Vagina (tissue), 2 donors: ENCODE results near the gene JMJD4. TPM values are rescaled to one million over a fixed set of nuclear protein-coding genes. Genes with fewer than 3 reads are reported as not detected.

ENCODE experiments used
- DNase-seq, 2 donors: peaks; one replicate each; pipeline ENCODE4 v3.0.0-alpha.2; 2017; ENCODE audit errors: extremely low spot score in 2 of 2
- H3K27ac ChIP-seq: fragments of 200-600 bp; sonication (generic); one replicate; pipeline ENCODE4 v1.5.1; 2019
- H3K27me3 ChIP-seq: fragments of 200-600 bp; sonication (generic); one replicate; pipeline ENCODE4 v1.5.1; 2019
- H3K36me3 ChIP-seq, 2 donors: fragments of 200-600 bp; sonication (generic); one replicate each; pipeline ENCODE4 v1.5.1; 2017 to 2019
- H3K4me1 ChIP-seq: fragments of 200-600 bp; sonication (generic); one replicate; pipeline ENCODE4 v1.5.1; 2019
- H3K4me3 ChIP-seq, 2 donors: fragments of 200-600 bp; sonication (generic); 1 replicate in 1 of 2; 2 replicates in 1 of 2; pipeline ENCODE4 v1.5.1; 2016 to 2019
- H3K9me3 ChIP-seq: fragments of 200-600 bp; sonication (generic); one replicate; pipeline ENCODE4 v1.5.1; 2019
- CTCF ChIP-seq, 3 experiments: fragments of 450-650 bp in 2 of 3; fragments of 200-600 bp in 1 of 3; sonication (generic) in 1 of 3; IDR thresholded peaks; one replicate each; pipeline ENCODE4 v1.5.1; 2017 to 2019; ENCODE audit warnings: antibody characterized with exemption in 3 of 3, mild to moderate bottlenecking in 2 of 3, moderate library complexity in 2 of 3
- POLR2A ChIP-seq, 2 donors: fragments of 450-650 bp; IDR thresholded peaks; one replicate each; pipeline ENCODE4 v1.6.1; 2017; ENCODE audit warnings: antibody characterized with exemption in 2 of 2, mild to moderate bottlenecking in 2 of 2, moderate library complexity in 2 of 2
- POLR2AphosphoS5 ChIP-seq, 2 donors: sonication (generic); formaldehyde crosslinking; IDR thresholded peaks; one replicate each; pipeline ENCODE4 v1.9.0; 2017; ENCODE audit warnings: antibody characterized with exemption in 2 of 2, mild to moderate bottlenecking in 2 of 2, low read depth in 1 of 2; ENCODE audit not compliant: insufficient read depth in 1 of 2
- intact Hi-C: fragments of 100-400 bp; cut with DNase I; formaldehyde crosslinking; loops from one replicate; pipeline ENCODE4 v1.15.1; 2023
- total RNA-seq: library from RNA; depleted of rRNA; stranded (reverse); fragments of >200 nt; gene quantifications from one replicate; pipeline ENCODE4 v1.2.3, GENCODE V29; 2016

The JMJD4 gene
- total RNA-seq, 1 donor from 2014 or later, result 18.2 TPM

GRCh38 chr1:227731696-227732585 lies 3.2 kb downstream of the JMJD4 start:
- DNase-seq, result no peak
- H3K4me1 ChIP-seq, result peaks cover 61% of the 10 kb centered on the region
- no peaks in the 10 kb centered on the region for H3K27me3 ChIP-seq
- H3K9me3 ChIP-seq, result no peaks in the 10 kb centered on the region
- H3K27ac ChIP-seq, result no peak overlapping the region
- peaks cover 0 to 7% of the 10 kb centered on the region in 2 donors for H3K36me3 ChIP-seq
- intact Hi-C loops, result loop anchor here (10.0 kb wide), 1 partner anchor 353 kb away; the partner anchor contains the start of gene ARF1
- H3K4me3 ChIP-seq, result no peak overlapping the region
- TF ChIP-seq POLR2AphosphoS5 (IDR thresholded peaks at IDR 0.05; ENCODE audit: insufficient read depth in 1 of 2, low read depth in 1 of 2), result no peak
- TF ChIP-seq CTCF (IDR thresholded peaks at IDR 0.05), result no peak
- TF ChIP-seq POLR2A (IDR thresholded peaks at IDR 0.05), result no peak

GRCh38 chr1:227731241-227731677 lies 3.8 kb downstream of the JMJD4 start:
- peaks cover 57% of the 10 kb centered on the region for H3K4me1 ChIP-seq
- no peak overlapping the region for H3K27ac ChIP-seq
- DNase-seq, result no peak
- H3K4me3 ChIP-seq, result no peak overlapping the region
- H3K36me3 ChIP-seq, result peaks cover 0 to 7% of the 10 kb centered on the region in 2 donors
- no peaks in the 10 kb centered on the region for H3K9me3 ChIP-seq
- intact Hi-C loops, result loop anchor here (10.0 kb wide), 1 partner anchor 354 kb away; the partner anchor contains the start of gene ARF1
- H3K27me3 ChIP-seq, result no peaks in the 10 kb centered on the region
- TF ChIP-seq POLR2A (IDR thresholded peaks at IDR 0.05), result no peak
- TF ChIP-seq POLR2AphosphoS5 (IDR thresholded peaks at IDR 0.05; ENCODE audit: insufficient read depth in 1 of 2, low read depth in 1 of 2), result no peak
- no peak for TF ChIP-seq CTCF (IDR thresholded peaks at IDR 0.05)

GRCh38 chr1:227730630-227731151 lies 4.4 kb downstream of the JMJD4 start:
- Histone ChIP-seq H3K27ac (peak overlapping the region; percentile 1), H3K9me3 (no peaks in the 10 kb centered on the region), H3K4me1 (peaks cover 51% of the 10 kb centered on the region), H3K27me3 (no peaks in the 10 kb centered on the region), H3K4me3 (no peak overlapping the region), H3K36me3 (peaks cover 0 to 7% of the 10 kb centered on the region in 2 donors)
- DNase-seq, result no peak
- no peak for TF ChIP-seq POLR2A (IDR thresholded peaks at IDR 0.05)
- intact Hi-C loops, result loop anchor here (10.0 kb wide), 1 partner anchor 354 kb away; the partner anchor contains the start of gene ARF1

DNA sequence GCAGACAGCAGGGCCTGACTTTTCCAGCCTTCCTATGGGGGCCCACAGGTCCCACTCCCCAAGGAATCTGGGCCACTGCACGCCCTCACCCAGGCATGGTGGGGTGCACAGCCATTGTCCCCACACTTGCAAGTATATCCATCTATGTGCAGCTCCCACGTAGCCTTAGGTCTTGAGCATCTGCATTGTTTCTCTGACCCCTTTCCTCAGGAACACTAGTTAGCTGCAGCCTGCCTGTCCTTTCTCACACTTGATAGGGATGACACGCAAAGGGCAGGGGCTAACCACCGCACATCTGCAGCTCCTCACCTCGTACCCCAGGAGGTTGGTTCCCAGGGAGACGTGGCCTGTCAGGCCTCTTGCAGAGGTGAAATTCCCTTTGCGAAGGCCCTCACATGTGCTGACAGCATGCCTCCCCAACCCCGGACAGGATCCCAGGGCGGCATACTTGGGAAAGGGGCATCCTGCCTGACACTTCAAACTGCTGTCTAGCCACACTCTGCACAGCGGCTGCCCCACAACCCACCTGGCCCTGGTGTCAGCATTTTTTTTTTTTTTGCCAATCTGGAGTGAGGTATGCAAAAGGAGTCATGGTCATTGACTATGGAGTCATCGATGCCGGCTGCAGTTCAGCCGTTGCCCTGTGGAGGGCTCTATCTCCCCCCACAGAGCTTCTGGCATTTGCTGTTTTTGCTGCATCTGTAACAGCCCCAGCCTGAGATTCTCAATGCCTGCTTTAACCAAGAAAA lies 5.0 kb downstream of the JMJD4 start:
- H3K4me1 ChIP-seq, result peaks cover 51% of the 10 kb centered on the region
- intact Hi-C loops, result loop anchor here (10.0 kb wide), 1 partner anchor 355 kb away; the partner anchor contains the start of gene ARF1

More for the DNA sequence above, 5.0 kb downstream of the JMJD4 start:
- peaks cover 0 to 7% of the 10 kb centered on the region in 2 donors for H3K36me3 ChIP-seq
- TF ChIP-seq POLR2AphosphoS5 (IDR thresholded peaks at IDR 0.05; ENCODE audit: insufficient read depth in 1 of 2, low read depth in 1 of 2) (no peak), CTCF (IDR thresholded peaks at IDR 0.05) (peak in 2 of 3 experiments; percentile 23 to 58)
- H3K27me3 ChIP-seq, result no peaks in the 10 kb centered on the region
- peak overlapping the region; percentile 81 for H3K27ac ChIP-seq
- H3K4me3 ChIP-seq, result no peak overlapping the region
- H3K9me3 ChIP-seq, result no peaks in the 10 kb centered on the region
- no peak for DNase-seq
